ENCODE measurements around the gene DPPA2. TPM values are rescaled to one million over a fixed set of nuclear protein-coding genes. Genes with fewer than 3 reads are reported as not detected.

DPPA2 gene
- total RNA-seq, 1 experiment from 2014 or later = not detected

GRCh38 chr3:109254770-109255169, 61.5 kb downstream of the DPPA2 start:
- intact Hi-C loops (cut with micrococcal nuclease) = no loop called here
- POLR2A ChIA-PET = no interaction called here
- H3K9ac ChIP-seq (ENCODE audit: low read length) = no peak overlapping the region
- no peaks in the 10 kb centered on the region for H3K79me2 ChIP-seq (ENCODE audit: insufficient read depth, low read length)
- no peak overlapping the region for H2AFZ ChIP-seq (ENCODE audit: low read depth, low read length, poor library complexity, severe bottlenecking)
- no peaks in the 10 kb centered on the region for H4K20me1 ChIP-seq (ENCODE audit: insufficient read depth)
- no peak overlapping the region for H3K27ac ChIP-seq (ENCODE audit: low read depth, low read length)
- H3K9me3 ChIP-seq (ENCODE audit: control insufficient read depth in 1 of 2, insufficient read depth in 1 of 2, low read depth in 1 of 2, low read length in 2 of 2) = no peaks in the 10 kb centered on the region
- no peaks in the 10 kb centered on the region for H3K9me2 ChIP-seq (ENCODE audit: insufficient read depth)
- TF ChIP-seq SRF (IDR thresholded peaks at IDR 0.05; ENCODE audit: low read depth) = no peak
- no peak for TF ChIP-seq REST (IDR thresholded peaks at IDR 0.05; ENCODE audit: low read depth)
- TF ChIP-seq POLR2A (IDR thresholded peaks at IDR 0.05; ENCODE audit: borderline replicate concordance, extremely low read depth, insufficient read depth, insufficient read length) = no peak
- TF ChIP-seq EGR1 (IDR thresholded peaks at IDR 0.05; ENCODE audit: low read depth) = no peak
- no peak for TF ChIP-seq YY1 (IDR thresholded peaks at IDR 0.05; ENCODE audit: extremely low read depth, insufficient replicate concordance, low read depth, low read length)
- no peak for TF ChIP-seq EZH2 (IDR thresholded peaks at IDR 0.05)
- BruUV-seq (replicated peaks) = no TSS peak
- no peak overlapping the region for H3K4me2 ChIP-seq (ENCODE audit: low read length)
- DNase-seq (ENCODE audit: low read depth, low spot score) (no peak), ATAC-seq (no peak)
- no peaks in the 10 kb centered on the region for H3K27me3 ChIP-seq (ENCODE audit: insufficient read depth, low read length)
- CTCF ChIA-PET = no interaction called here
- RAD21 ChIA-PET (ENCODE audit: low non-redundant PET in 1 of 2, low total read pairs in 2 of 2, uncharacterized antibody in 2 of 2, unreplicated experiment in 2 of 2) = no interaction called here
- no peaks in the 10 kb centered on the region for H3K36me3 ChIP-seq (ENCODE audit: control insufficient read depth in 1 of 2, insufficient read depth in 2 of 2, low read length in 2 of 2)
- H3K4me3 ChIP-seq (replicated peaks in 1 of 2; ENCODE audit: low read depth in 1 of 2, low read length in 2 of 2) = no peak overlapping the region
- H3K4me1 ChIP-seq (ENCODE audit: control insufficient read depth in 1 of 2, insufficient read depth in 2 of 2, low read length in 2 of 2) = no peaks in the 10 kb centered on the region

DNA sequence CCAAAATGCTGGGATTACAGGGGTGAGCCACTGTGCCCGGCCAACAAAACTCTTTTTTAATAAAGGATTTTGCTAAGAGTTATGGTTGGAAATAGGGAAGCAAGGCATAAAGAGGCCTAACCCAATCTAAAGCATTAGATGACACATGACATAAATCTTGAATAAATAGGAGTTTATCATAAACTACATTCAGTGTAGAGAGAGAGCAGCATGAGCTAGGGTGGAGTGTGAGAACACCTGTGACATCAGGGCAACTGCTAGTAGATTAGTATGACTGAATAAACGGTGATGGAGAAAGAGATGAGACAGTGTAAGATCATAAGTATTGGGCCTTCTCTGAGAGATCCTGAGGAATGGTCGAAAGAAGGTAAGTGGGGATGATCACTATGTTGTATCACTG, 63.7 kb downstream of the DPPA2 start:
- Histone ChIP-seq H3K36me3 (ENCODE audit: control insufficient read depth in 1 of 2, insufficient read depth in 2 of 2, low read length in 2 of 2) (no peaks in the 10 kb centered on the region), H4K20me1 (ENCODE audit: insufficient read depth) (no peaks in the 10 kb centered on the region), H2AFZ (ENCODE audit: low read depth, low read length, poor library complexity, severe bottlenecking) (no peak overlapping the region), H3K27me3 (ENCODE audit: insufficient read depth, low read length) (no peaks in the 10 kb centered on the region), H3K9me2 (ENCODE audit: insufficient read depth) (no peaks in the 10 kb centered on the region), H3K4me3 (replicated peaks in 1 of 2; ENCODE audit: low read depth in 1 of 2, low read length in 2 of 2) (no peak overlapping the region), H3K79me2 (ENCODE audit: insufficient read depth, low read length) (no peaks in the 10 kb centered on the region), H3K4me2 (ENCODE audit: low read length) (no peak overlapping the region), H3K9ac (ENCODE audit: low read length) (no peak overlapping the region), H3K27ac (ENCODE audit: low read depth, low read length) (no peak overlapping the region), H3K4me1 (ENCODE audit: control insufficient read depth in 1 of 2, insufficient read depth in 2 of 2, low read length in 2 of 2) (no peaks in the 10 kb centered on the region), H3K9me3 (ENCODE audit: control insufficient read depth in 1 of 2, insufficient read depth in 1 of 2, low read depth in 1 of 2, low read length in 2 of 2) (no peaks in the 10 kb centered on the region)
- DNase-seq (ENCODE audit: low read depth, low spot score) (no peak), ATAC-seq (no peak)
- TF ChIP-seq RAD21 (IDR thresholded peaks at IDR 0.05; ENCODE audit: low read depth) = no peak
- ChIA-PET RAD21 (ENCODE audit: low non-redundant PET in 1 of 2, low total read pairs in 2 of 2, uncharacterized antibody in 2 of 2, unreplicated experiment in 2 of 2) (no interaction called here), POLR2A (no interaction called here), CTCF (no interaction called here)
- no TSS peak for BruUV-seq (replicated peaks)
- intact Hi-C loops (cut with micrococcal nuclease) = no loop called here

Other genes with a start within 250 kb of the DPPA2 start
- not detected for gene MORC1, start 198.4 kb downstream of the DPPA2 start, total RNA-seq (2021; ENCODE audit: unreplicated experiment)
- gene C3orf85, start 179.8 kb downstream of the DPPA2 start, total RNA-seq (2021; ENCODE audit: unreplicated experiment) = not detected
- gene DPPA4, start 21.0 kb upstream of the DPPA2 start, total RNA-seq (2021; ENCODE audit: unreplicated experiment) = 0.27 TPM

All from HCT116 (cell line).